Measurements from ENCODE around the gene PIK3AP1. TPM values are rescaled to one million over a fixed set of nuclear protein-coding genes. Genes with fewer than 3 reads are reported as not detected.

Gene PIK3AP1
- total RNA-seq, 1 experiment from 2014 or later: 1.7 TPM

GRCh38 chr10:96678725-96679124 lies 41.6 kb downstream of the PIK3AP1 start:
- Histone ChIP-seq H3K23ac (ENCODE audit: insufficient read length, low read depth, low read length) (no peak overlapping the region), H4K91ac (ENCODE audit: insufficient read length, low read depth, low read length) (no peak overlapping the region), H3K4ac (ENCODE audit: low read depth, low read length) (no peak overlapping the region), H2BK15ac (ENCODE audit: low read depth, low read length) (no peak overlapping the region), H4K20me1 (ENCODE audit: control insufficient read depth, insufficient read depth, insufficient read length) (no peaks in the 10 kb centered on the region), H4K5ac (ENCODE audit: insufficient read length, low read depth, low read length) (no peak overlapping the region), H3K14ac (ENCODE audit: insufficient read depth, low read length) (no peak overlapping the region), H2BK5ac (ENCODE audit: insufficient read length, low read length) (no peak overlapping the region), H3K4me2 (ENCODE audit: insufficient read depth, insufficient read length, low read length) (no peak overlapping the region), H2AK5ac (ENCODE audit: insufficient read length, low read length) (no peak overlapping the region), H3K18ac (ENCODE audit: insufficient read length, low read depth, low read length) (no peak overlapping the region), H2AFZ (ENCODE audit: low read length) (no peak overlapping the region), H2BK20ac (ENCODE audit: low read depth, low read length, poor library complexity, severe bottlenecking) (no peak overlapping the region), H3K27ac (ENCODE audit: insufficient read length, low read depth, low read length) (no peak overlapping the region), H3K4me1 (ENCODE audit: insufficient read depth, low read length) (no peaks in the 10 kb centered on the region), H2BK120ac (ENCODE audit: low read depth, low read length, poor library complexity, severe bottlenecking) (no peak overlapping the region), H3K27me3 (ENCODE audit: insufficient read depth, low read length) (no peaks in the 10 kb centered on the region), H3K9me3 (ENCODE audit: control insufficient read depth, low read depth, low read length) (no peaks in the 10 kb centered on the region), H3K9ac (ENCODE audit: extremely low read depth, insufficient read length, low read length) (no peak overlapping the region), H2BK12ac (ENCODE audit: insufficient read length, low read depth, low read length) (no peak overlapping the region), H3K79me1 (ENCODE audit: insufficient read depth, low read depth, low read length, poor library complexity, severe bottlenecking) (no peaks in the 10 kb centered on the region), H3K23me2 (ENCODE audit: insufficient read length, low read depth, low read length, poor library complexity, severe bottlenecking) (no peaks in the 10 kb centered on the region), H3T11ph (ENCODE audit: low read length) (no peak overlapping the region), H3K79me2 (ENCODE audit: insufficient read depth, low read length) (no peaks in the 10 kb centered on the region), H4K8ac (replicated peaks; ENCODE audit: insufficient read length, low read depth, low read length) (no peak overlapping the region), H3K56ac (ENCODE audit: insufficient read length, low read depth, low read length) (no peak overlapping the region)
- Mint-ChIP-seq H3K9me3 (no peaks in the 10 kb centered on the region), H3K4me3 (no peak overlapping the region), H3K36me3 (ENCODE audit: insufficient read depth in 1 of 3, low read depth in 3 of 3) (no peaks in the 10 kb centered on the region), H3K27me3 (ENCODE audit: low read depth) (no peaks in the 10 kb centered on the region), H3K4me1 (peaks cover 1 to 2% of the 10 kb centered on the region in 2 experiments; a peak in 2 of 4 replicates), H3K27ac (no peak overlapping the region)
- TF ChIP-seq, protein P1, sequence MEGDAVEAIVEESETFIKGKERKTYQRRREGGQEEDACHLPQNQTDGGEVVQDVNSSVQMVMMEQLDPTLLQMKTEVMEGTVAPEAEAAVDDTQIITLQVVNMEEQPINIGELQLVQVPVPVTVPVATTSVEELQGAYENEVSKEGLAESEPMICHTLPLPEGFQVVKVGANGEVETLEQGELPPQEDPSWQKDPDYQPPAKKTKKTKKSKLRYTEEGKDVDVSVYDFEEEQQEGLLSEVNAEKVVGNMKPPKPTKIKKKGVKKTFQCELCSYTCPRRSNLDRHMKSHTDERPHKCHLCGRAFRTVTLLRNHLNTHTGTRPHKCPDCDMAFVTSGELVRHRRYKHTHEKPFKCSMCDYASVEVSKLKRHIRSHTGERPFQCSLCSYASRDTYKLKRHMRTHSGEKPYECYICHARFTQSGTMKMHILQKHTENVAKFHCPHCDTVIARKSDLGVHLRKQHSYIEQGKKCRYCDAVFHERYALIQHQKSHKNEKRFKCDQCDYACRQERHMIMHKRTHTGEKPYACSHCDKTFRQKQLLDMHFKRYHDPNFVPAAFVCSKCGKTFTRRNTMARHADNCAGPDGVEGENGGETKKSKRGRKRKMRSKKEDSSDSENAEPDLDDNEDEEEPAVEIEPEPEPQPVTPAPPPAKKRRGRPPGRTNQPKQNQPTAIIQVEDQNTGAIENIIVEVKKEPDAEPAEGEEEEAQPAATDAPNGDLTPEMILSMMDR (conservative IDR thresholded peaks at IDR 0.05): no peak
- WGBS (ENCODE audit: extremely low coverage, insufficient read length, low lambda C conversion rate): no CpG with 5 or more reads among the region's 1 CpG
- DNase-seq: no peak

Measured in H9 (cell line).